Measurements from ENCODE around the gene RGL4.

Gene RGL4

GRCh38 chr22:23692598-23693291 is 1.9 kb downstream of the RGL4 start:
- H3K27ac ChIP-seq: no peak overlapping the region
- TF ChIP-seq CTCF (conservative IDR thresholded peaks at IDR 0.05): no peak

DNA sequence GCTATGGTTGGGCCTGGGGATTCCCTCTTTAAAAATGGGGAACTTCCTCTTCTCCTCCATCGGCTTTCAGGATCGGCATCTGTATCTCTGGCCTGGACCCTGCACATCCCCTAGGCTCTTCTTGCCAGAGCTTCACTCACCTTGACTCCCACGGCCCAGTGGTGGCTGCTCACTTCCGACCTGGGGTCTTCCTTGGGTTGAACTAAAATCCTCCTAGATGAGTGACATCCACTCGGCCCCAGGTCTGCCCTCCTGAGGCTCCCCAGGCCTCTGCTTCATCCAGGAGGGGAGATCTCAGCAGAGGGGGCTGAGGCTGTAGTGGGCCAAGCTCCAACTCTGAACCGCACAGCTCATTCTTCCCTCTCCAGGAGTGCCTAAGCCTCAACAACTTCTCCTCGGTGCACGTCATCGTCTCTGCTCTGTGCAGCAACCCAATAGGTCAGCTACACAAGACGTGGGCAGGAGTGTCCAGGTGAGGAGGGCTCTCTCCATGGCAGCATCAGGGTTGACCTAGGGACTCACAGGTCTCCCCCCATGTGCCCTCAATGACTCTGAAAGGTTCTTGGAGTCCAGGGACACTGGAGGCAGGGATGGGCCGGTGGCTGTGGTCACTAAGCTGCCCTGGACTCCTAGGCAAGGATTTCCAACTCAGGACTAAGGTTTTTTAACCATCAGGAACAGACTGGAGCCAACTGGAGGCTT is 3.3 kb downstream of the RGL4 start:
- H3K27ac ChIP-seq: no peak overlapping the region

GRCh38 chr22:23695141-23695540 is 4.3 kb downstream of the RGL4 start:
- no peak overlapping the region for H3K27ac ChIP-seq
- TF ChIP-seq CTCF (conservative IDR thresholded peaks at IDR 0.05): no peak

More for the DNA sequence above, 3.3 kb downstream of the RGL4 start:
- TF ChIP-seq CTCF (conservative IDR thresholded peaks at IDR 0.05): no peak

- no peak overlapping the region for H3K27ac ChIP-seq
These were observed 4.9 kb downstream of the RGL4 start for GRCh38 chr22:23695571-23696325.

DNA sequence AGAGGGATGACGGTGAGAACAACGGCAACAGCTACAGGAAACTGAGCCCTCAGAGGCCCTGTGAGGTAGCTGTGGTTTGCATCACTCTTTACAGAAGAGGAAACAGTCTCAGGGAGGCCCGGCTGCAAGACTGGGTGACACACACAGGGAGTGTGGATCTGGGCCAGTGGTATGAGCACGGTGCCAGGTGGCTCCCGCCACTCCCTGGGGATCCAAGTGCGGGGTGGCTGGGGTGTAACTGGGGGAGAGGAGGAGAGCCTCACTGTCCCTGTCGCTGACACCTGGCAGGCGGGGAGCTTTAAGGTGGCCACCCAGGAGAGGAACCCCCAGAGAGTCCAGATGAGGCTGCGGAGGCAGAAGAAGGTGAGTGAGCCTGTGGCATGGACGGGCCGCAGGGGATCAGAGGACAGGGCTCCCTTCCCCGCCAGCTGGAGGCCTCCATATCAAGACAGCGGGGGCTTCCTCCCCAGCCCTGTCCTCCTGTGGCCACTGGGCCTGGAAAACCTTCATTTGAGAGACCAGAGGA is 5.6 kb downstream of the RGL4 start:
- no peak overlapping the region for H3K27ac ChIP-seq
- TF ChIP-seq CTCF (conservative IDR thresholded peaks at IDR 0.05): no peak

More at GRCh38 chr22:23695571-23696325, 4.9 kb downstream of the RGL4 start:
- no peak for TF ChIP-seq CTCF (conservative IDR thresholded peaks at IDR 0.05)

GRCh38 chr22:23697031-23697970 is 6.5 kb downstream of the RGL4 start:
- TF ChIP-seq CTCF (conservative IDR thresholded peaks at IDR 0.05): no peak
- no peak overlapping the region for H3K27ac ChIP-seq
